GM13976 (cell line): ENCODE results near the gene RHD.
A peak's percentile ranks its signal among the peaks of the same experiment; 100 is the strongest.
"Not testable (repeated sequence)": the region's sequence is repeated elsewhere in the genome, so short reads cannot be mapped to it uniquely, and the experiment has no call there.

Source experiments
- DNase-seq: peaks from one replicate; pipeline ENCODE4 v3.0.0; 2012; ENCODE audit warnings: low spot score
- CTCF ChIP-seq: IDR thresholded peaks from 2 replicates; pipeline ENCODE4 v1.5.1; 2012; ENCODE audit warnings: borderline replicate concordance, mild to moderate bottlenecking; ENCODE audit not compliant: insufficient read depth; ENCODE audit errors: extremely low read depth, missing control alignments, control extremely low read depth
- in situ Hi-C: fragments of 300-500 bp; cut with MboI; formaldehyde crosslinking; loops from one replicate; pipeline ENCODE4 v1.12.0; 2022; ENCODE audit warnings: low sequenced_read_pairs, mixed read lengths, inconsistent platforms; ENCODE audit not compliant: unreplicated experiment

Gene RHD

GRCh38 chr1:25309085-25309484 lies 36.8 kb downstream of the RHD start:
- in situ Hi-C loops, result not testable (repeated sequence)
- peak; percentile 2 for DNase-seq

DNA sequence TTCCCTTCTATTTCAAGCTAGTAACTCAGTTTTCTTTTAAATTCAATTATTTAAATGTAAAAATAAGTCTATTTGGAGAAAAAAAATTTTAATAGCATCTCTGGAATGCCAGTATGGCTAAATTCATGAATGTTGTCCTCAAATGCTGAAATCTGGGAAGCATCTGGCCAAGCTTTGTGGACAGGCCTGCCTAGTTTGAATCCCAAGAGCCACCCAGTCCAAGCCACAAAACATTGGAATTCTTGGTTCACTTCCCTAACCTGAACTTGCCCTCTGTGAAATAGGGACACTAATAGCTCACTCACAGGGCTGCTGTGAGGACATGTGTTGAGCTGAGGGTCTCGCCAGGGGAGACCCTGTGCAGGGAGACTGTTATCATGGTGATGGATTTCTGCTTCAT lies 37.2 kb downstream of the RHD start:
- DNase-seq, in situ Hi-C loops: not testable (repeated sequence)

GRCh38 chr1:25312806-25313470 lies 40.6 kb downstream of the RHD start:
- DNase-seq, in situ Hi-C loops: not testable (repeated sequence)

DNA sequence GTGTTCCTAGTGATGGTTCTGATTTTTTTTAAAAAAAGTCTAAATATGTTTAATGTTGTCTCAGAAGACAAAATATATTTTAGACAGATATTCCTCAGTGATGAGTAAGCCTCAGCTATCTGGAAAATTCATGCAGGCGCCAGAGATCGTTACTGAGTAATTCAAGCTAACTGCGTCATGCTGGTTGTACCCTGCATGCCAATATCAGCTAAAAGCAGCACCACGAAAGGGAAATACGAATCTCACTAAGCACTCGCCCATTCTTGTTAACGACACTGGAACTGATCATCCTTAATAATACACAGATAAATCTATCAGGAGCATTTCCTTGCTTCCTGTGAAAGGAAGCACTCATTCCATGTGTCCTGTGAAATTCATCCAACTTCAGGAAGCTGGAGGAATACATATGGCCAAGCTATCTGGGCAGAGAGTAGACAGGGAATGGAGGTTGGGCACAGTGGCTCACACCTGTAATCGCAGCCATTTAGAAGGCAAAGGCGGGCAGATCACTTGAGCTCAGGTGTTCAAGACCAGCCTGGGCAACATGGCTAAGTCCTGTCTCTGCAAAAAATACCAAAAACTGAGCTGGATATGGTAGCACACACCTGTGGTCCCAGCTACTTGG lies 48.1 kb downstream of the RHD start:
- in situ Hi-C loops, DNase-seq: not testable (repeated sequence)

DNA sequence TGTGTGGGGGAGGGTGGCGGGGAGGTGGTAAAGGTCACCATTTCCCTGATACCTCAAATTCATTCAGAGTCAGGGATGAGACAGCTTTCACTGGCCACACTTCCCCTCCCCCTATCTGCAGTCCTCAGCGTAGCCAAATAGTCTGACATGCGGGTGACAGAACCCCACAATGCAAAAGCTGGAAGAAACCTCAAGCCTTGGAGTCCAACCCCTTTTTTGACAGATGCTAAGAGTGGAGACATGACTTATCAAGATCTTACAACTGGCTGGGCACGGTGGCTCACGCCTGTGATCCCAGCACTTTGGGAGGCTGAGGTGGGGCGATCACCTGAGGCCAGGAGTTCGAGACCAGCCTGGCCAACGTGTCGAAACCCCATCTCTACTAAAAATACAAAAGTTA lies 49.8 kb downstream of the RHD start:
- in situ Hi-C loops, DNase-seq: not testable (repeated sequence)

DNA sequence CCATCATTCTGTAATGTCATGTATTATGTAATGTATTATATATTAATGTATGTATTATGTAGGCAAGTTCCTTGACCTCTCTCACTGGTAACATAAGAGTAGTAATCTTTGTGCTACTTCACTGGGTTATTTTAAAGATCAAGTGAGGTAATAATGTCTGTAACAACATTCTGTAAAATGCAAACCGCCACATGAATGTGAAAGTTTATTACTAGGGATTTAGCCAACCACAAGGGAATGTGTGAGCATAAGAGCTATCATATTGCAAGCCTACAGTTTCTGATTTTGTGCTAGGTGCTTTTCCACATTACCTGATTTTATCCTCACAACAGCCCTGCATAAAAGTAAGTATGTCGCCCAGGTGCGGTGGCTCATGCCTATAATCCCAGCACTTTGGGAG lies 52.1 kb downstream of the RHD start:
- in situ Hi-C loops, DNase-seq: not testable (repeated sequence)

GRCh38 chr1:25327864-25328790 lies 55.8 kb downstream of the RHD start:
- in situ Hi-C loops, DNase-seq: not testable (repeated sequence)

DNA sequence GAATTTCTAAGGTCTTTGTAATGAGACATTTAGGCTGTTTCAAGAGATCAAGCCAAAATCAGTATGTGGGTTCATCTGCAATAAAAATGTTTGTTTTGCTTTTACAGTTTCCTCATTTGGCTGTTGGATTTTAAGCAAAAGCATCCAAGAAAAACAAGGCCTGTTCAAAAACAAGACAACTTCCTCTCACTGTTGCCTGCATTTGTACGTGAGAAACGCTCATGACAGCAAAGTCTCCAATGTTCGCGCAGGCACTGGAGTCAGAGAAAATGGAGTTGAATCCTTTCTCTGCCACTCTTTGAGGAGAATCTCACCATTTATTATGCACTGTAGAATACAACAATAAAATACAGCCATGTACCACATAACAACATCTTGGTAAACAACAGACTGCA lies 56.5 kb downstream of the RHD start:
- in situ Hi-C loops, DNase-seq: not testable (repeated sequence)

GRCh38 chr1:25329336-25329735 lies 57.0 kb downstream of the RHD start:
- DNase-seq, in situ Hi-C loops: not testable (repeated sequence)

DNA sequence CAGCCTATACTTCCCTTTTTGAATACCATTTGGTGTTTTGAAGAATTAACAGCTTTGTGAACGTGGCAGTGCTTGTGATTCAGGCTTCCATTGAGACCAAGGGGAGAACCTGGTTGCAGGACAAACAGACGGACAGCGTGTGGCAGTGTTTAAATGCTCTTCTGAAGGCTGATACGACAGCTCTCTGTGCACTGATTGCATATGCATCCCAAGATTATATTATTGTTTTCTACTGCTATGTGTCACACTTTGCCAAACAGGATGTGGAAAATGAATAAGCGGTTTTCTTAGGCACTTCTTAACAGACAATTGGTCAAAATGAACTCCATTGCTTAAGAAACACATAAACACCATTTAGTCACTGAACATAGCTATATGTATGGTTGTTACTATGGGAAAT lies 57.6 kb downstream of the RHD start:
- in situ Hi-C loops, DNase-seq: not testable (repeated sequence)

GRCh38 chr1:25336922-25337354 lies 64.6 kb downstream of the RHD start:
- in situ Hi-C loops, result not testable (repeated sequence)
- TF ChIP-seq CTCF, result peak; percentile 32
- DNase-seq, result peak; percentile 17

- DNase-seq, in situ Hi-C loops: not testable (repeated sequence)
Observed at GRCh38 chr1:25337483-25338187, 65.3 kb downstream of the RHD start.
